ENCODE results near the gene ZDHHC8. TPM values are rescaled to one million over a fixed set of nuclear protein-coding genes. Genes with fewer than 3 reads are reported as not detected.

Gene ZDHHC8
- total RNA-seq, 1 donor from 2014 or later = 22.6 TPM

- H3K4me1 ChIP-seq = peaks cover 53% of the 10 kb centered on the region
- no peak for DNase-seq (ENCODE audit: extremely low spot score in 2 of 2)
- peaks cover 0 to 16% of the 10 kb centered on the region in 2 donors for H3K36me3 ChIP-seq
- H3K27me3 ChIP-seq = no peaks in the 10 kb centered on the region
- no peak for TF ChIP-seq POLR2AphosphoS5 (IDR thresholded peaks at IDR 0.05; ENCODE audit: insufficient read depth in 1 of 2, low read depth in 1 of 2)
- intact Hi-C loops (cut with DNase I) = no loop called here
- no peak overlapping the region for H3K4me3 ChIP-seq
- H3K9me3 ChIP-seq = no peaks in the 10 kb centered on the region
- H3K27ac ChIP-seq = no peak overlapping the region
Measured at GRCh38 chr22:20138417-20138738, 6.8 kb downstream of the ZDHHC8 start.

GRCh38 chr22:20138868-20139267 lies 7.3 kb downstream of the ZDHHC8 start:
- no peak for DNase-seq (ENCODE audit: extremely low spot score in 2 of 2)
- intact Hi-C loops (cut with DNase I) = no loop called here
- Histone ChIP-seq H3K27me3 (no peaks in the 10 kb centered on the region), H3K4me1 (peaks cover 49% of the 10 kb centered on the region), H3K9me3 (no peaks in the 10 kb centered on the region), H3K36me3 (peaks cover 0 to 21% of the 10 kb centered on the region in 2 donors), H3K27ac (no peak overlapping the region), H3K4me3 (no peak overlapping the region)
- TF ChIP-seq POLR2A (IDR thresholded peaks at IDR 0.05) = no peak
- no peak for TF ChIP-seq POLR2AphosphoS5 (IDR thresholded peaks at IDR 0.05; ENCODE audit: insufficient read depth in 1 of 2, low read depth in 1 of 2)
- TF ChIP-seq CTCF (IDR thresholded peaks at IDR 0.05) = no peak

- peaks cover 0 to 23% of the 10 kb centered on the region in 2 donors for H3K36me3 ChIP-seq
- H3K9me3 ChIP-seq = no peaks in the 10 kb centered on the region
- intact Hi-C loops (cut with DNase I) = no loop called here
- no peak overlapping the region for H3K27ac ChIP-seq
- H3K27me3 ChIP-seq = no peaks in the 10 kb centered on the region
- peaks cover 42% of the 10 kb centered on the region for H3K4me1 ChIP-seq
- TF ChIP-seq POLR2AphosphoS5 (IDR thresholded peaks at IDR 0.05; ENCODE audit: insufficient read depth in 1 of 2, low read depth in 1 of 2) (no peak), CTCF (IDR thresholded peaks at IDR 0.05) (no peak)
- DNase-seq (ENCODE audit: extremely low spot score in 2 of 2) = no peak
- no peak overlapping the region for H3K4me3 ChIP-seq
Measured at GRCh38 chr22:20139391-20140106, 7.9 kb downstream of the ZDHHC8 start.

GRCh38 chr22:20140107-20140445 lies 8.5 kb downstream of the ZDHHC8 start:
- Histone ChIP-seq H3K4me3 (no peak overlapping the region), H3K9me3 (no peaks in the 10 kb centered on the region), H3K4me1 (peaks cover 36% of the 10 kb centered on the region), H3K27me3 (no peaks in the 10 kb centered on the region), H3K27ac (no peak overlapping the region), H3K36me3 (peaks cover 0 to 23% of the 10 kb centered on the region in 2 donors)
- TF ChIP-seq POLR2AphosphoS5 (IDR thresholded peaks at IDR 0.05; ENCODE audit: insufficient read depth in 1 of 2, low read depth in 1 of 2) = no peak
- TF ChIP-seq CTCF (IDR thresholded peaks at IDR 0.05) = no peak
- TF ChIP-seq POLR2A (IDR thresholded peaks at IDR 0.05) = no peak
- DNase-seq (ENCODE audit: extremely low spot score in 2 of 2) = no peak
- intact Hi-C loops (cut with DNase I) = no loop called here

- no peak for DNase-seq (ENCODE audit: extremely low spot score in 2 of 2)
- Histone ChIP-seq H3K4me1 (peaks cover 32% of the 10 kb centered on the region), H3K27me3 (no peaks in the 10 kb centered on the region), H3K36me3 (peaks cover 0 to 23% of the 10 kb centered on the region in 2 donors), H3K9me3 (no peaks in the 10 kb centered on the region), H3K4me3 (no peak overlapping the region), H3K27ac (no peak overlapping the region)
- intact Hi-C loops (cut with DNase I) = no loop called here
- TF ChIP-seq CTCF (IDR thresholded peaks at IDR 0.05) (no peak), POLR2AphosphoS5 (IDR thresholded peaks at IDR 0.05; ENCODE audit: insufficient read depth in 1 of 2, low read depth in 1 of 2) (no peak), POLR2A (IDR thresholded peaks at IDR 0.05) (no peak)
Measured at GRCh38 chr22:20140521-20140964, 8.9 kb downstream of the ZDHHC8 start.

Measured in vagina (tissue), 2 donors.